Tibial nerve (tissue), 4 donors: ENCODE measurements around the gene GAN. TPM values are rescaled to one million over a fixed set of nuclear protein-coding genes. Genes with fewer than 3 reads are reported as not detected.
"Not testable (repeated sequence)": the region's sequence is repeated elsewhere in the genome, so short reads cannot be mapped to it uniquely, and the experiment has no call there.

ENCODE experiments used
- DNase-seq, 2 donors: peaks; one replicate each; pipeline ENCODE4 v3.0.0-alpha.2; 2019; ENCODE audit warnings: low spot score in 2 of 2
- H3K27ac ChIP-seq, 4 donors: fragments of 200-600 bp; sonication (generic) in 3 of 4; one replicate each; pipeline ENCODE4 v1.5.1; 2017 to 2019; ENCODE audit warnings: mild to moderate bottlenecking in 1 of 4
- H3K27me3 ChIP-seq, 2 donors: fragments of 200-600 bp; sonication (generic) in 1 of 2; one replicate each; pipeline versions ENCODE4 v1.5.1 to v1.6.0; 2017 to 2019
- H3K36me3 ChIP-seq, 3 donors: fragments of 200-600 bp; sonication (generic); one replicate each; pipeline ENCODE4 v1.5.1; 2018 to 2019
- H3K4me1 ChIP-seq, 4 donors: fragments of 200-600 bp; sonication (generic) in 3 of 4; one replicate each; pipeline ENCODE4 v1.5.1; 2017 to 2019
- H3K4me3 ChIP-seq, 4 donors: fragments of 200-600 bp; sonication (generic) in 3 of 4; one replicate each; pipeline ENCODE4 v1.5.1; 2017 to 2019; ENCODE audit warnings: mild to moderate bottlenecking in 1 of 4, moderate library complexity in 1 of 4
- H3K9me3 ChIP-seq, 4 donors: fragments of 200-600 bp; sonication (generic) in 3 of 4; one replicate each; pipeline ENCODE4 v1.5.1; 2017 to 2019
- EP300 ChIP-seq, 2 donors: sonication (generic); formaldehyde crosslinking; IDR thresholded peaks; one replicate each; pipeline ENCODE4 v1.6.1; 2017; ENCODE audit warnings: antibody characterized with exemption in 2 of 2, mild to moderate bottlenecking in 1 of 2
- POLR2A ChIP-seq, 2 donors: fragments of 450-650 bp; IDR thresholded peaks; one replicate each; pipeline ENCODE4 v1.6.1; 2017; ENCODE audit warnings: antibody characterized with exemption in 2 of 2, mild to moderate bottlenecking in 2 of 2, moderate library complexity in 2 of 2
- WGBS, 2 donors: methylation state at CpG; one replicate each; pipeline ENCODE4 v1.1.5; 2018; 5-methylcytosine and 5-hydroxymethylcytosine counted together
- total RNA-seq, 4 donors: library from RNA; depleted of rRNA; stranded (reverse); fragments of >200 nt; gene quantifications; one replicate each; pipeline ENCODE4 v1.1.0, GENCODE V29; 2016
- TF ChIP-seq, protein P1 (sequence below), 5 experiments: fragments of 200-600 bp in 3 of 5; fragments of 450-650 bp in 2 of 5; sonication (generic) in 3 of 5; IDR thresholded peaks; one replicate each; pipeline ENCODE4 v1.5.1; 2016 to 2019; ENCODE audit warnings: antibody characterized with exemption in 5 of 5, mild to moderate bottlenecking in 3 of 5, moderate library complexity in 2 of 5

Gene GAN
- total RNA-seq, 4 donors from 2014 or later: 9.0 to 9.3 (median 9.1) TPM

DNA sequence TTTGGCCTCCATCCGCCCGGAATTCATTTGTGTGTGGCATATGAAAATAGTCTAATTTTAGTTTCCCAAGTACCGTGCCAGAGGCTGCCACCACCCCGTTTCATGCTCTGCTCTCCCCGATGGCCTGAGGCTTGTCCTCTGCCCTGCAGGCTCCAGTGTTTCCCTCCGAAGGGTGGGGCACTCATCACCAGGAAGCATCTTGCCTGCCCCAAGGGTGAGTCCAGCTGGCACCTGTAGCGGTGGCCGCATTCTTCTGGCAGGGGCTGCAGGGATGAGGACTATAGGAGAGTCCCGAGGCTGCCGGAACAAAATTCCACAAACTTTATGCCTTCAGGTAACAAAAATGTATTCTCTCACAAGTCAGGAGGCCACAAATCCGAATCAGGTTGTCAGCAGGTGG is 106.8 kb downstream of the GAN start:
- DNase-seq: no peak
- H3K4me1 ChIP-seq: no peaks in the 10 kb centered on the region
- no peak for TF ChIP-seq EP300 (IDR thresholded peaks at IDR 0.05)
- TF ChIP-seq, protein P1, sequence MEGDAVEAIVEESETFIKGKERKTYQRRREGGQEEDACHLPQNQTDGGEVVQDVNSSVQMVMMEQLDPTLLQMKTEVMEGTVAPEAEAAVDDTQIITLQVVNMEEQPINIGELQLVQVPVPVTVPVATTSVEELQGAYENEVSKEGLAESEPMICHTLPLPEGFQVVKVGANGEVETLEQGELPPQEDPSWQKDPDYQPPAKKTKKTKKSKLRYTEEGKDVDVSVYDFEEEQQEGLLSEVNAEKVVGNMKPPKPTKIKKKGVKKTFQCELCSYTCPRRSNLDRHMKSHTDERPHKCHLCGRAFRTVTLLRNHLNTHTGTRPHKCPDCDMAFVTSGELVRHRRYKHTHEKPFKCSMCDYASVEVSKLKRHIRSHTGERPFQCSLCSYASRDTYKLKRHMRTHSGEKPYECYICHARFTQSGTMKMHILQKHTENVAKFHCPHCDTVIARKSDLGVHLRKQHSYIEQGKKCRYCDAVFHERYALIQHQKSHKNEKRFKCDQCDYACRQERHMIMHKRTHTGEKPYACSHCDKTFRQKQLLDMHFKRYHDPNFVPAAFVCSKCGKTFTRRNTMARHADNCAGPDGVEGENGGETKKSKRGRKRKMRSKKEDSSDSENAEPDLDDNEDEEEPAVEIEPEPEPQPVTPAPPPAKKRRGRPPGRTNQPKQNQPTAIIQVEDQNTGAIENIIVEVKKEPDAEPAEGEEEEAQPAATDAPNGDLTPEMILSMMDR (IDR thresholded peaks at IDR 0.05): no peak
- no peak for TF ChIP-seq POLR2A (IDR thresholded peaks at IDR 0.05)
- H3K4me3 ChIP-seq: no peak overlapping the region
- H3K36me3 ChIP-seq: no peaks in the 10 kb centered on the region
- 84% methylated on average over 11 of the region's 11 CpGs for WGBS, 2 donors
- no peak overlapping the region for H3K27ac ChIP-seq
- no peaks in the 10 kb centered on the region for H3K27me3 ChIP-seq
- peaks cover 0 to 4% (median 0%) of the 10 kb centered on the region in 4 donors for H3K9me3 ChIP-seq

DNA sequence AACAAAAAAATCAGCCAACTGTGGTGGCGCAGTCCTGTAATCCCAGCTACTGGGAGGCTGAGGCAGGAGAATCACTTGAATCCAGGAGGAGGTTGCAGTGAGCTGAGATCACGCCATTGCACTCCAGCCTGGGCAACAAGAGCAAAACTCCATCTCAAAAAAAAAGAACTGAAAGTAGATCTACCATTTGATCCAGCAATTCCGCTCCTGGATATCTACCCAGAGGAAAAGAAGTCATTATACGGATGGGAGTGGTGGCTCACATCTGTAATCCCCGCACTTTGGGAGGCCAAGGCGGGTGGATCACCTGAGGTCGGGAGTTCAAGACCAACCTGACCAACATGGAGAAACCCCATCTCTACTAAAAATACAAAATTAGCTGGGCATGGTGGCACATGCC is 107.4 kb downstream of the GAN start:
- DNase-seq, H3K27ac ChIP-seq, H3K4me1 ChIP-seq, H3K4me3 ChIP-seq, H3K9me3 ChIP-seq, H3K36me3 ChIP-seq, H3K27me3 ChIP-seq: not testable (repeated sequence)
- WGBS, 2 donors: 93 to 99% methylated on average over 7 of the region's 7 CpGs

- WGBS, 2 donors: 18 to 42% methylated on average over 1 of the region's 1 CpG
- Histone ChIP-seq H3K36me3 (no peaks in the 10 kb centered on the region), H3K4me1 (no peaks in the 10 kb centered on the region), H3K9me3 (peaks cover 0 to 4% (median 0%) of the 10 kb centered on the region in 4 donors), H3K27ac (no peak overlapping the region), H3K27me3 (no peaks in the 10 kb centered on the region), H3K4me3 (no peak overlapping the region)
- no peak for TF ChIP-seq EP300 (IDR thresholded peaks at IDR 0.05)
- no peak for DNase-seq
Observed at GRCh38 chr16:81424771-81425170, 110.0 kb downstream of the GAN start.

- 84 to 86% methylated on average over 6 of the region's 6 CpGs for WGBS, 2 donors
- no peak overlapping the region for H3K27ac ChIP-seq
- no peaks in the 10 kb centered on the region for H3K36me3 ChIP-seq
- DNase-seq: no peak
- no peak overlapping the region for H3K4me3 ChIP-seq
- TF ChIP-seq, protein P1 (IDR thresholded peaks at IDR 0.05): no peak
- no peak for TF ChIP-seq POLR2A (IDR thresholded peaks at IDR 0.05)
- no peak for TF ChIP-seq EP300 (IDR thresholded peaks at IDR 0.05)
- peaks cover 0 to 5% (median 0%) of the 10 kb centered on the region in 4 donors for H3K4me1 ChIP-seq
- H3K27me3 ChIP-seq: no peaks in the 10 kb centered on the region
- no peaks in the 10 kb centered on the region for H3K9me3 ChIP-seq
Observed at GRCh38 chr16:81427219-81427618, 112.5 kb downstream of the GAN start.

DNA sequence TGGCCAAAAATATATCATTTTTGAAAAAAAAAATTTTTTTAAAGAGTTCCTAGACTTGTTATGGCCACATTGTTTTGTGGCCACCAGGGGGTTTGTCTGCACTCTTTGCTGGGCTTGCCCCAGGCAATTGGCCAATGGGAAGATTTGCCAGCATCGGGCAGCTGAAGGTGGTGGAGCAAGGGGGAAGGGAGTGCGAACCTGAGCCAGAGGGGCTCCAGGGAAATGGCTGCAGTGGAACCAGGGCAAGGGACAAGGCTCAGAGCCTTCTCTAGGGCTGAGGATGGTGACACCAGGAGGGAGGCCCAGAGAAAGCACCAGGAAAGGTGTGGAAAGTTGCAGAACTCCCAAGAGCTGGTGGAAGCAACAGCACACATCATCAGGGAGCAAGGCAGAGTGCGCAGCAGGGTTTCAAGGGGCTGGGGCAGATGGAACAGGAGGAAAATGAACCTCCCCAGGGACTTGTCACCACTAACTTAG is 114.3 kb downstream of the GAN start:
- WGBS, 2 donors: 45 to 48% methylated on average over 3 of the region's 3 CpGs
- no peak for DNase-seq
- Histone ChIP-seq H3K27me3 (no peaks in the 10 kb centered on the region), H3K27ac (no peak overlapping the region), H3K9me3 (no peaks in the 10 kb centered on the region), H3K4me3 (no peak overlapping the region), H3K4me1 (peaks cover 0 to 5% (median 0%) of the 10 kb centered on the region in 4 donors), H3K36me3 (no peaks in the 10 kb centered on the region)
- no peak for TF ChIP-seq EP300 (IDR thresholded peaks at IDR 0.05)
- TF ChIP-seq, protein P1 (IDR thresholded peaks at IDR 0.05): peak; percentile 13 to 33 (median 25)
- no peak for TF ChIP-seq POLR2A (IDR thresholded peaks at IDR 0.05)

DNA sequence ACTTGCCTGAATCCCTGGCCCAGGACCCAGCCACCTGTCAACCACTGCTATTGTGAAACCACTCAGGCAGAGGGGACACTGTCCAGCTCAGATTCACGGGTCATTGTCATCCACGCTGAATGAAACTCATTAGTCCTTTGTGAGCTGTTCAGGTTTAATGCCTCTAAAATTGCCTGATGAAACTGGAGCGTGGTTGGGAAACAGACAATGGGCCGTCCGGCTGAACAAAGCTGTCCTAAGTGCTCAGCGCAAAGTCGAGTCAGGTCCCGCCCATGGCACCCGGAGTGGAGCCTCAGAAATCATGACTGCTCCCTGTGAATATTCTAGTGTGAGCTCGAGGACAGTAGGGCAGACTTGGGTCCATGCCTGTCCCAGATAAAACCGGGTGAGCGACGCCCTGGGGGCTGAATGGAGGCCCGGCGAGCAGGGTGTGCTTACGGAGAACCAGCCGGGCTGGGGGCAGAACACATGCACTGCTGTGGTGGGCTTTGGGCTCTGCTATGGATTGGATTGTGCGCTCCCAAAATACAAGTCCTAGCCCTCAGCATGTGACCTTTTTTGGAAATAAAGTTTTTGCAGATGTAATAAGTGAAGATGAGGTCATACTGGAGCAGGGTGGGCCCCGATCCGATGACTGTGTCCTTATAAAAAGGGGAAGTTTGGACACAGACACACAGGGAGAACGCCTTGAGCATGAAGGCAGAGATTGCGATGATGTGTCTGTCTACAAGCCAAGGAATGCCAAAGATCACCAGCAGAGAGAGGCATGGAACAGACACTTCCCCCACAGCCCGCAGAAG is 117.0 kb downstream of the GAN start:
- Histone ChIP-seq H3K27me3 (no peaks in the 10 kb centered on the region), H3K36me3 (no peaks in the 10 kb centered on the region), H3K4me1 (peaks cover 0 to 5% (median 0%) of the 10 kb centered on the region in 4 donors), H3K9me3 (no peaks in the 10 kb centered on the region), H3K27ac (peak overlapping the region in 2 of 4 donors; percentile 35 to 48), H3K4me3 (no peak overlapping the region)
- TF ChIP-seq EP300 (IDR thresholded peaks at IDR 0.05): peak in 1 of 2 donors; percentile 66
- no peak for TF ChIP-seq POLR2A (IDR thresholded peaks at IDR 0.05)
- 66 to 76% methylated on average over 23 of the region's 23 CpGs for WGBS, 2 donors
- peak in 1 of 2 donors; percentile 49 for DNase-seq
